ENCODE data around the gene ABCC6. TPM values are rescaled to one million over a fixed set of nuclear protein-coding genes. Genes with fewer than 3 reads are reported as not detected.

The ABCC6 gene
- total RNA-seq, 1 experiment from 2014 or later = 1.1 TPM

DNA sequence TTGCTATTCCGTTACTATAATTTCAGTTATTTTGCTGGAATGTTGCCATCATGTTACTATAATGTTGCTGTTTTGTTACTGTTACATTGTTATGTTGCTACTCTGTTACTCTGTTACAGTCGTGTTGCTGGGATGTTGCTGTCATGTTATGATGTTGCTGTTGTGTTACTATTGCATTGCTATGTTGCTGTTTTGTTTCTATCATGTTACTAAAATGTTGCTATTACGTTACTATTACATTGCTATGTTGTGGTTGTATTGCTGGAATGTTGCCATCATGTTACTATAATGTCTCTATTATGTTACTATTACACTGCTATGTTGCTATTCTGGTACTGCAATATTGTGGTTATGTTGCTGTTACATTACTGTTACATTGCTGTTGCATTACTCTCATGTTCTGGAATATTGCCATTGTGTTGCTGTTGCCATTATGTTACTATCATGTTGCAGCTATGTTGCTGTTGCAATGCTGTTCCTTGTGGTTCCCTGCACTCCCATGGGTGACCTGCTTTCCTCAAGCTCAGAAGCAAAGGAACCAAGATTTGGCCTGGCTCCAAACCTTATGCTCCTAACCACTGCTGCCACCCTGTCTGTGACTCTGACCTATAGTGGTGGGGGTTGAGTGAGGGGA is 64.4 kb downstream of the ABCC6 start:
- Histone ChIP-seq H3K14ac (ENCODE audit: insufficient read depth, low read length) (no peak overlapping the region), H4K5ac (ENCODE audit: insufficient read length, low read depth, low read length) (no peak overlapping the region), H3K4me1 (ENCODE audit: insufficient read depth, low read length) (no peaks in the 10 kb centered on the region), H4K8ac (replicated peaks; ENCODE audit: insufficient read length, low read depth, low read length) (no peak overlapping the region), H2BK20ac (ENCODE audit: low read depth, low read length, poor library complexity, severe bottlenecking) (no peak overlapping the region), H4K91ac (ENCODE audit: insufficient read length, low read depth, low read length) (no peak overlapping the region), H3K79me1 (ENCODE audit: insufficient read depth, low read depth, low read length, poor library complexity, severe bottlenecking) (no peaks in the 10 kb centered on the region), H3K23ac (ENCODE audit: insufficient read length, low read depth, low read length) (no peak overlapping the region), H2BK5ac (ENCODE audit: insufficient read length, low read length) (no peak overlapping the region), H2AFZ (ENCODE audit: low read length) (no peak overlapping the region), H3K23me2 (ENCODE audit: insufficient read length, low read depth, low read length, poor library complexity, severe bottlenecking) (no peaks in the 10 kb centered on the region), H2BK12ac (ENCODE audit: insufficient read length, low read depth, low read length) (no peak overlapping the region), H3K4ac (ENCODE audit: low read depth, low read length) (no peak overlapping the region), H2AK5ac (ENCODE audit: insufficient read length, low read length) (no peak overlapping the region), H3K27me3 (ENCODE audit: insufficient read depth, low read length) (no peaks in the 10 kb centered on the region), H3K79me2 (ENCODE audit: insufficient read depth, low read length) (no peaks in the 10 kb centered on the region), H3K18ac (ENCODE audit: insufficient read length, low read depth, low read length) (no peak overlapping the region), H3K4me2 (ENCODE audit: insufficient read depth, insufficient read length, low read length) (no peak overlapping the region), H4K20me1 (ENCODE audit: control insufficient read depth, insufficient read depth, insufficient read length) (no peaks in the 10 kb centered on the region), H3K56ac (ENCODE audit: insufficient read length, low read depth, low read length) (no peak overlapping the region), H3K27ac (ENCODE audit: insufficient read length, low read depth, low read length) (no peak overlapping the region), H2BK120ac (ENCODE audit: low read depth, low read length, poor library complexity, severe bottlenecking) (no peak overlapping the region), H2BK15ac (ENCODE audit: low read depth, low read length) (no peak overlapping the region), H3K9me3 (ENCODE audit: control insufficient read depth, low read depth, low read length) (peaks cover 20% of the 10 kb centered on the region), H3K9ac (ENCODE audit: extremely low read depth, insufficient read length, low read length) (no peak overlapping the region), H3T11ph (ENCODE audit: low read length) (no peak overlapping the region)
- H3K4me3 Mint-ChIP-seq = no peak overlapping the region
- peaks cover 3 to 10% (median 4%) of the 10 kb centered on the region in 3 experiments for H3K36me3 Mint-ChIP-seq (ENCODE audit: insufficient read depth in 1 of 3, low read depth in 3 of 3)
- no peak for TF ChIP-seq CTCF (conservative IDR thresholded peaks at IDR 0.05)
- H3K4me1 Mint-ChIP-seq = no peaks in the 10 kb centered on the region
- H3K9me3 Mint-ChIP-seq = peaks cover 29 to 40% of the 10 kb centered on the region in 2 experiments
- no CpG with 5 or more reads among the region's 3 CpGs for WGBS (ENCODE audit: extremely low coverage, insufficient read length, low lambda C conversion rate)
- no peak for DNase-seq
- H3K27me3 Mint-ChIP-seq (ENCODE audit: low read depth) = peaks cover 8% of the 10 kb centered on the region
- no peak overlapping the region for H3K27ac Mint-ChIP-seq
